Duodenal mucosa (tissue), 2 donors: ENCODE data around the gene PPP1R7.

Source experiments
- H3K27ac ChIP-seq: one replicate; pipeline ENCODE4 v1.7.0; 2013; ENCODE audit warnings: low read depth, low read length
- H3K27me3 ChIP-seq, 2 donors: one replicate each; pipeline ENCODE4 v1.7.0; 2013; ENCODE audit warnings: low read length in 2 of 2, control low read depth in 1 of 2; ENCODE audit not compliant: insufficient read depth in 2 of 2, control insufficient read depth in 1 of 2
- H3K36me3 ChIP-seq, 2 donors: one replicate each; pipeline ENCODE4 v1.7.0; 2013; ENCODE audit warnings: low read length in 2 of 2, control low read depth in 1 of 2; ENCODE audit not compliant: insufficient read depth in 2 of 2, control insufficient read depth in 1 of 2
- H3K4me1 ChIP-seq, 2 donors: one replicate each; pipeline ENCODE4 v1.7.0; 2013; ENCODE audit warnings: low read length in 2 of 2, control low read depth in 1 of 2; ENCODE audit not compliant: insufficient read depth in 2 of 2, control insufficient read depth in 1 of 2
- H3K4me3 ChIP-seq, 2 donors: one replicate each; pipeline ENCODE4 v1.7.0; 2013; ENCODE audit warnings: low read length in 2 of 2, low read depth in 1 of 2
- H3K9ac ChIP-seq, 2 donors: one replicate each; pipeline ENCODE4 v1.7.0; 2013; ENCODE audit warnings: low read length in 2 of 2, low read depth in 1 of 2
- H3K9me3 ChIP-seq, 2 donors: one replicate each; pipeline ENCODE4 v1.7.0; 2013; ENCODE audit warnings: low read length in 2 of 2, control low read depth in 1 of 2; ENCODE audit not compliant: control insufficient read depth in 1 of 2

PPP1R7 gene

GRCh38 chr2:241160318-241160717 is 10.1 kb downstream of the PPP1R7 start:
- Histone ChIP-seq H3K36me3 (peaks cover 25 to 65% of the 10 kb centered on the region in 2 donors), H3K4me3 (no peak overlapping the region), H3K9me3 (no peaks in the 10 kb centered on the region), H3K27me3 (no peaks in the 10 kb centered on the region), H3K4me1 (peaks cover 0 to 3% of the 10 kb centered on the region in 2 donors), H3K9ac (no peak overlapping the region), H3K27ac (no peak overlapping the region)

- H3K36me3 ChIP-seq = peaks cover 32 to 63% of the 10 kb centered on the region in 2 donors
- no peak overlapping the region for H3K4me3 ChIP-seq
- no peak overlapping the region for H3K27ac ChIP-seq
- H3K9ac ChIP-seq = no peak overlapping the region
- peaks cover 0 to 3% of the 10 kb centered on the region in 2 donors for H3K4me1 ChIP-seq
- H3K9me3 ChIP-seq = no peaks in the 10 kb centered on the region
- no peaks in the 10 kb centered on the region for H3K27me3 ChIP-seq
Measured at GRCh38 chr2:241161646-241162281, 11.5 kb downstream of the PPP1R7 start.

- H3K36me3 ChIP-seq = peaks cover 36 to 65% of the 10 kb centered on the region in 2 donors
- H3K27ac ChIP-seq = no peak overlapping the region
- H3K9me3 ChIP-seq = no peaks in the 10 kb centered on the region
- H3K27me3 ChIP-seq = no peaks in the 10 kb centered on the region
- peaks cover 0 to 3% of the 10 kb centered on the region in 2 donors for H3K4me1 ChIP-seq
- no peak overlapping the region for H3K9ac ChIP-seq
- no peak overlapping the region for H3K4me3 ChIP-seq
Measured at GRCh38 chr2:241163601-241164118, 13.4 kb downstream of the PPP1R7 start.

- Histone ChIP-seq H3K4me3 (no peak overlapping the region), H3K27me3 (no peaks in the 10 kb centered on the region), H3K27ac (no peak overlapping the region), H3K9ac (no peak overlapping the region), H3K36me3 (peaks cover 56 to 72% of the 10 kb centered on the region in 2 donors), H3K4me1 (no peaks in the 10 kb centered on the region), H3K9me3 (peaks cover 7 to 9% of the 10 kb centered on the region in 2 donors)
Measured at GRCh38 chr2:241168366-241168765, 18.1 kb downstream of the PPP1R7 start.

- Histone ChIP-seq H3K36me3 (peaks cover 33 to 61% of the 10 kb centered on the region in 2 donors), H3K4me3 (no peak overlapping the region)
Measured at GRCh38 chr2:241173557-241173956, 23.3 kb downstream of the PPP1R7 start.

GRCh38 chr2:241177526-241178334 is 27.5 kb downstream of the PPP1R7 start:
- H3K27ac ChIP-seq = no peak overlapping the region
- H3K9ac ChIP-seq = no peak overlapping the region
- no peak overlapping the region for H3K4me3 ChIP-seq
- no peaks in the 10 kb centered on the region for H3K9me3 ChIP-seq
- no peaks in the 10 kb centered on the region for H3K4me1 ChIP-seq
- peaks cover 14 to 45% of the 10 kb centered on the region in 2 donors for H3K36me3 ChIP-seq
- no peaks in the 10 kb centered on the region for H3K27me3 ChIP-seq

More at GRCh38 chr2:241173557-241173956, 23.3 kb downstream of the PPP1R7 start:
- H3K9ac ChIP-seq = no peak overlapping the region
- H3K27ac ChIP-seq = no peak overlapping the region
- no peaks in the 10 kb centered on the region for H3K27me3 ChIP-seq
- H3K4me1 ChIP-seq = no peaks in the 10 kb centered on the region
- H3K9me3 ChIP-seq = peaks cover 7 to 9% of the 10 kb centered on the region in 2 donors

GRCh38 chr2:241178961-241179360 is 28.7 kb downstream of the PPP1R7 start:
- no peaks in the 10 kb centered on the region for H3K9me3 ChIP-seq
- H3K4me3 ChIP-seq = no peak overlapping the region
- no peak overlapping the region for H3K27ac ChIP-seq
- peaks cover 14 to 54% of the 10 kb centered on the region in 2 donors for H3K36me3 ChIP-seq
- H3K27me3 ChIP-seq = no peaks in the 10 kb centered on the region
- H3K4me1 ChIP-seq = no peaks in the 10 kb centered on the region
- H3K9ac ChIP-seq = no peak overlapping the region

GRCh38 chr2:241179899-241180298 is 29.6 kb downstream of the PPP1R7 start:
- H3K4me1 ChIP-seq = no peaks in the 10 kb centered on the region
- H3K4me3 ChIP-seq = no peak overlapping the region
- peaks cover 14 to 50% of the 10 kb centered on the region in 2 donors for H3K36me3 ChIP-seq
- no peaks in the 10 kb centered on the region for H3K9me3 ChIP-seq
- no peak overlapping the region for H3K27ac ChIP-seq
- no peaks in the 10 kb centered on the region for H3K27me3 ChIP-seq
- no peak overlapping the region for H3K9ac ChIP-seq

GRCh38 chr2:241180495-241180894 is 30.2 kb downstream of the PPP1R7 start:
- H3K27me3 ChIP-seq = no peaks in the 10 kb centered on the region
- H3K4me1 ChIP-seq = no peaks in the 10 kb centered on the region
- no peaks in the 10 kb centered on the region for H3K9me3 ChIP-seq
- H3K4me3 ChIP-seq = no peak overlapping the region
- H3K27ac ChIP-seq = no peak overlapping the region
- H3K9ac ChIP-seq = no peak overlapping the region
- H3K36me3 ChIP-seq = peaks cover 14 to 45% of the 10 kb centered on the region in 2 donors

GRCh38 chr2:241182126-241182525 is 31.9 kb downstream of the PPP1R7 start:
- Histone ChIP-seq H3K9me3 (no peaks in the 10 kb centered on the region), H3K27ac (no peak overlapping the region), H3K36me3 (peaks cover 14 to 37% of the 10 kb centered on the region in 2 donors), H3K9ac (no peak overlapping the region), H3K4me3 (no peak overlapping the region), H3K27me3 (no peaks in the 10 kb centered on the region), H3K4me1 (no peaks in the 10 kb centered on the region)
